SK-N-MC (cell line): Measurements from ENCODE around the gene PTPRZ1.

Source experiments
- DNase-seq: peaks from one replicate; pipeline ENCODE4 v3.0.0-alpha.2; 2011; ENCODE audit warnings: low read depth, low spot score
- H3K27ac ChIP-seq: fragments of 200-600 bp; sonication (generic); 2 replicates; pipeline ENCODE4 v1.5.1; 2016; ENCODE audit warnings: mixed run types
- H3K36me3 ChIP-seq: fragments of 200-600 bp; sonication (generic); 2 replicates; pipeline ENCODE4 v1.6.1; 2017; ENCODE audit warnings: antibody characterized with exemption, low read length, mixed read lengths; ENCODE audit not compliant: insufficient read depth
- H3K4me3 ChIP-seq: fragments of 200-600 bp; sonication (generic); 2 replicates; pipeline ENCODE4 v1.5.1; 2016
- H3K9ac ChIP-seq: fragments of 200-600 bp; sonication (generic); 2 replicates; pipeline ENCODE4 v1.8.0; 2017; ENCODE audit warnings: mixed run types, mixed read lengths; ENCODE audit not compliant: insufficient read length
- H3K9me3 ChIP-seq: fragments of 200-600 bp; sonication (generic); 2 replicates; pipeline ENCODE4 v1.6.1; 2017; ENCODE audit warnings: low read depth, mild to moderate bottlenecking, antibody characterized with exemption, low read length, moderate library complexity, mixed read lengths
- EZH2 ChIP-seq: fragments of 200-600 bp; sonication (generic); IDR thresholded peaks from one replicate; pipeline ENCODE4 v1.6.1; 2017; ENCODE audit warnings: antibody characterized with exemption
- FOXP2 ChIP-seq: optimal IDR thresholded peaks from 2 replicates; pipeline ENCODE3; 2011; ENCODE audit warnings: mild to moderate bottlenecking, moderate library complexity; ENCODE audit not compliant: insufficient read depth; ENCODE audit errors: extremely low read length, control extremely low read depth
- POLR2AphosphoS5 ChIP-seq: IDR thresholded peaks from 2 replicates; pipeline ENCODE4 v1.6.1; 2012; ENCODE audit warnings: mild to moderate bottlenecking, low read depth, low read length, borderline replicate concordance

Gene PTPRZ1

GRCh38 chr7:122033641-122034040, 160.7 kb downstream of the PTPRZ1 start:
- DNase-seq = no peak
- no peak overlapping the region for H3K27ac ChIP-seq
- H3K4me3 ChIP-seq = no peak overlapping the region
- H3K36me3 ChIP-seq = no peaks in the 10 kb centered on the region
- H3K9ac ChIP-seq = no peak overlapping the region
- TF ChIP-seq POLR2AphosphoS5 (no peak), FOXP2 (no peak), EZH2 (no peak)
- no peaks in the 10 kb centered on the region for H3K9me3 ChIP-seq

- no peak for DNase-seq
- Histone ChIP-seq H3K27ac (no peak overlapping the region), H3K9ac (no peak overlapping the region), H3K4me3 (no peak overlapping the region), H3K9me3 (no peaks in the 10 kb centered on the region), H3K36me3 (no peaks in the 10 kb centered on the region)
- TF ChIP-seq FOXP2 (no peak), POLR2AphosphoS5 (no peak), EZH2 (no peak)
These were observed 162.9 kb downstream of the PTPRZ1 start for GRCh38 chr7:122035876-122036275.

GRCh38 chr7:122038134-122038533, 165.2 kb downstream of the PTPRZ1 start:
- TF ChIP-seq POLR2AphosphoS5 = no peak
- no peak for TF ChIP-seq FOXP2
- TF ChIP-seq EZH2 = no peak
- no peaks in the 10 kb centered on the region for H3K36me3 ChIP-seq

GRCh38 chr7:122038904-122039303, 165.9 kb downstream of the PTPRZ1 start:
- Histone ChIP-seq H3K36me3 (no peaks in the 10 kb centered on the region), H3K9me3 (no peaks in the 10 kb centered on the region), H3K9ac (no peak overlapping the region), H3K4me3 (no peak overlapping the region), H3K27ac (no peak overlapping the region)
- DNase-seq = no peak
- TF ChIP-seq FOXP2 = no peak
- no peak for TF ChIP-seq EZH2
- no peak for TF ChIP-seq POLR2AphosphoS5

More at GRCh38 chr7:122038134-122038533, 165.2 kb downstream of the PTPRZ1 start:
- no peak overlapping the region for H3K9ac ChIP-seq
- DNase-seq = no peak
- no peak overlapping the region for H3K27ac ChIP-seq
- no peaks in the 10 kb centered on the region for H3K9me3 ChIP-seq
- no peak overlapping the region for H3K4me3 ChIP-seq

GRCh38 chr7:122040147-122040546, 167.2 kb downstream of the PTPRZ1 start:
- no peak overlapping the region for H3K27ac ChIP-seq
- H3K9me3 ChIP-seq = no peaks in the 10 kb centered on the region
- no peaks in the 10 kb centered on the region for H3K36me3 ChIP-seq
- H3K4me3 ChIP-seq = no peak overlapping the region
- no peak for DNase-seq
- TF ChIP-seq POLR2AphosphoS5 (no peak), FOXP2 (no peak), EZH2 (no peak)
- no peak overlapping the region for H3K9ac ChIP-seq

- Histone ChIP-seq H3K9me3 (no peaks in the 10 kb centered on the region), H3K36me3 (no peaks in the 10 kb centered on the region), H3K27ac (no peak overlapping the region), H3K9ac (no peak overlapping the region), H3K4me3 (no peak overlapping the region)
- TF ChIP-seq EZH2 (no peak), FOXP2 (no peak), POLR2AphosphoS5 (no peak)
- no peak for DNase-seq
These were observed 173.4 kb downstream of the PTPRZ1 start for GRCh38 chr7:122046402-122046801.

GRCh38 chr7:122054393-122054792, 181.4 kb downstream of the PTPRZ1 start:
- Histone ChIP-seq H3K36me3 (no peaks in the 10 kb centered on the region), H3K9ac (no peak overlapping the region), H3K9me3 (no peaks in the 10 kb centered on the region), H3K27ac (no peak overlapping the region), H3K4me3 (no peak overlapping the region)
- no peak for DNase-seq
- TF ChIP-seq FOXP2 (no peak), EZH2 (no peak), POLR2AphosphoS5 (no peak)

- Histone ChIP-seq H3K36me3 (no peaks in the 10 kb centered on the region), H3K9ac (no peak overlapping the region), H3K4me3 (no peak overlapping the region), H3K9me3 (no peaks in the 10 kb centered on the region), H3K27ac (no peak overlapping the region)
- no peak for TF ChIP-seq EZH2
- no peak for TF ChIP-seq POLR2AphosphoS5
- no peak for TF ChIP-seq FOXP2
- DNase-seq = no peak
These were observed 182.1 kb downstream of the PTPRZ1 start for GRCh38 chr7:122055073-122055472.

GRCh38 chr7:122056977-122057376, 184.0 kb downstream of the PTPRZ1 start:
- Histone ChIP-seq H3K36me3 (no peaks in the 10 kb centered on the region), H3K9me3 (no peaks in the 10 kb centered on the region), H3K9ac (no peak overlapping the region), H3K27ac (no peak overlapping the region), H3K4me3 (no peak overlapping the region)
- TF ChIP-seq FOXP2 (no peak), POLR2AphosphoS5 (no peak), EZH2 (no peak)
- no peak for DNase-seq
